GM10248 (cell line): ENCODE results near the gene OMP.

Source experiments
- CTCF ChIA-PET: fragments of 300-600 bp; sonication (Branson Sonifier 250); formaldehyde crosslinking; extraction: SDS; loops from one replicate; lab custom pipeline; 2021; ENCODE audit warnings: antibody characterized with exemption; lab: Yijun Ruan, JAX
- POLR2A ChIA-PET: fragments of 350-650 bp; sonication (Branson Sonifier 250); formaldehyde crosslinking; extraction: SDS; loops from one replicate; lab custom pipeline; 2020; ENCODE audit warnings: antibody characterized with exemption; lab: Yijun Ruan, JAX
- DNase-seq: peaks from one replicate; pipeline ENCODE4 v3.0.0; 2012; ENCODE audit errors: extremely low spot score
- TF ChIP-seq, protein P1 (sequence below): IDR thresholded peaks from 2 replicates; pipeline ENCODE4 v1.5.1; 2012; ENCODE audit warnings: mild to moderate bottlenecking, low read depth; ENCODE audit errors: extremely low read depth, missing control alignments, control extremely low read depth

OMP gene

DNA sequence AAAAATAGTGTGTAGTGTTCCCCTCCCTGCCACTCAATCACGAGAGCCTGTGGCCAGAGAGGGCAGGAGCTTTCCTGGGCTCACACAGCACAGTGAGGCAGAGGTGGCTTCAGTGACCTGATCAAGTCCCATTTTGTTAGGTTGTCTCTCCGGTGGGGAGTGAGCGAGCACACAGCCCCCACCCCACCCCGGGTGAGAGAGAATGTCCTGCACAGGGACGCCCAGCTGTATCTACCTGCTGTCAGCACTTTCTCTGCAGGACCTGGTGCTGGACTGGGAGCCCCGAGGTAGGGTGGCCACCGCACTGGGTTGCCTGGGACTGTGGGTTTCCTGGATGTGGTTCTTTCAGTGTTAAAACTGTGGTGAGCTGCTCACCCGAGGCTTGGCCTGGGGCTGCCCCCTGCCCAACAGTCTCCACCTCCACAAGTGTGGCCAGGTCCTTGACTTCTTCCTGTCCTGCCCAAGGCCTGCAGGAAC lies 29.8 kb upstream of the OMP start:
- CTCF ChIA-PET, result interaction anchor here (1.1 to 2.2 kb wide), 4 partner anchors 9 to 25 kb away, joined by 3 to 19 read pairs (median 4); no protein-coding TSS in a partner anchor
- DNase-seq, result no peak
- POLR2A ChIA-PET, result no interaction called here
- TF ChIP-seq, protein P1, sequence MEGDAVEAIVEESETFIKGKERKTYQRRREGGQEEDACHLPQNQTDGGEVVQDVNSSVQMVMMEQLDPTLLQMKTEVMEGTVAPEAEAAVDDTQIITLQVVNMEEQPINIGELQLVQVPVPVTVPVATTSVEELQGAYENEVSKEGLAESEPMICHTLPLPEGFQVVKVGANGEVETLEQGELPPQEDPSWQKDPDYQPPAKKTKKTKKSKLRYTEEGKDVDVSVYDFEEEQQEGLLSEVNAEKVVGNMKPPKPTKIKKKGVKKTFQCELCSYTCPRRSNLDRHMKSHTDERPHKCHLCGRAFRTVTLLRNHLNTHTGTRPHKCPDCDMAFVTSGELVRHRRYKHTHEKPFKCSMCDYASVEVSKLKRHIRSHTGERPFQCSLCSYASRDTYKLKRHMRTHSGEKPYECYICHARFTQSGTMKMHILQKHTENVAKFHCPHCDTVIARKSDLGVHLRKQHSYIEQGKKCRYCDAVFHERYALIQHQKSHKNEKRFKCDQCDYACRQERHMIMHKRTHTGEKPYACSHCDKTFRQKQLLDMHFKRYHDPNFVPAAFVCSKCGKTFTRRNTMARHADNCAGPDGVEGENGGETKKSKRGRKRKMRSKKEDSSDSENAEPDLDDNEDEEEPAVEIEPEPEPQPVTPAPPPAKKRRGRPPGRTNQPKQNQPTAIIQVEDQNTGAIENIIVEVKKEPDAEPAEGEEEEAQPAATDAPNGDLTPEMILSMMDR, result no peak

DNA sequence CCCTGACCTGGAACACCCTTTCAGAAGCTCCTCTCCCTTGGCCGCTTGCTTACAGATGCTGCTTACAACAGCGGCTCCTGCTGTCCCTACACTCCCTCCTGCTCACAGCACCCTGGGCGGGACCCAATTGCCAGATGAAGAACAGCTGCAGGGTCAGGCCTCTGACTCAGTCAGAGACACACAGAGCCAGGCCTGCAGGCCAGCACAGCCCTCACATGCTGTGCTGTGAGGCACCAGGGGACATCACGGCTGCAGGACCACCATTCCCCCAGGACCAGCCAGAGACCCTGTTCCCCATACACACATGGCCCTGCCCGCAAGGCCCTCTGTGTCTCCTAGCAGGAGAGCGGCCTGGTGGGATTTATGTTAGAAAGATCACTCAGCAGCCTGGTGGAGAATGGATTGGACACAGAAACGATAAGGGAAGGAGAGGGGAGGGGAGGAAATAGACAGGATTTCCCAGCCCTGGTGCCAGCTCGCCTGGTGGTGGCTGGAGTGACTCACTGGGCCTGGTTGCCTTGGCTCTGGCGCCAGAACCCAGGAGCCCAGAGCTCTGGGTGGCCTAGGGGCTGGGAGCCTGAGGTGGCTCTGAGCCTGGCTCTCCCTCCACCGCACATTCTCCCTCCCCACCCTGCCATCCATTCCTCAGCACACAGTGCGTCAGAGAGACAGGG lies 29.2 kb upstream of the OMP start:
- POLR2A ChIA-PET, result no interaction called here
- CTCF ChIA-PET, result interaction anchor here (1.0 to 2.2 kb wide), 5 partner anchors 9 to 26 kb away, joined by 3 to 19 read pairs (median 4); no protein-coding TSS in a partner anchor
- TF ChIP-seq, protein P1, result no peak
- DNase-seq, result no peak

DNA sequence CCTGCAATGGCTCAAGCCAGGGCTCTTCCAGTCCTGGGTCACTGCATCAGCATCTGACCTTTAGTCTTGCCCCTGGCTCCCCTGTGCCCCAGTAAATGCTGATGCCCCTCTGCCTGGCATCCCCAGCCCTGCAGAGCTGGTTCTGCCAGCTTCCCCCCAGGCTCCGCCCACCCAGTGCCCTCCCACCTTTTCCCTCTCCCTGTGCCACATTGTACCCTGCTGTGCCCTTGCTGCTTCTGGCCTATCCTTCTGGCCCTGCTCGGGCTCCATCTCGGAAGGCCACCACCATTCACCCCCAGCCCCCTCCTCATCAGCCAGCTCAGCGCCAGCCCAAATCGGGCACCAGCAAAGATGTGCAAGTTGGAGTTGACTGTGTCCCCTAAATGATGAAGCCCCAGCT lies 28.4 kb upstream of the OMP start:
- TF ChIP-seq, protein P1, result no peak
- ChIA-PET POLR2A (no interaction called here), CTCF (interaction anchor here (1.0 to 2.2 kb wide), 3 partner anchors 12 to 18 kb away, joined by 3 to 19 read pairs (median 11); no protein-coding TSS in a partner anchor)
- DNase-seq, result no peak

DNA sequence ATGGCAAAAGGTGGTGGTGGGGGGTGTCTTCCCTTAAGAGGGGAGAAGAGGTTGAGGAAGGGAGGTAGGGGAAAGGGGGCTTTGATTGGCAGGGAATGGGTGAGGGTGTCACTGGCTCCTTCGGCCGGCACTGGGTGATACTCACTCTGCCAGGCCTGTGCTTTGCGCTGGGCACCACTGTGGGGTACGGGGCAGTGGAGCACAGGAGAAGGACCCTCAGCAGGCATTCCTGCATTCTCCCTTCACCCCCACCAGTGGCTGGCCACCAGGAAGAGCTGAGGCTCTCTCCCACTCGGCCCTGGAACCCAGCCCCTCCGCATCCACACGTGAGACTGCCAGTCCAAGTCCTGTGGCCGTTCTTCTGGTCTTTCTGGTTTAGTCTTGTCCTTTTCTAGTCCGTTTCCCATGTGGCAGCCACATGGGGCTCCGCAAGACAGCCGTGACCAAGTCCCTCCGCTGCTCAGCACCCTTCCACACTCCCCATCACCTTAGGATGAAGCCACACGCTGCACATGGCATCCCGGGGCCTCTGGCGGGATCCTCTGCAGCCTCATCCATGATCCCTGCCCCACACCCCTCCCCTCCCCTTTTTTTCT lies 27.9 kb upstream of the OMP start:
- ChIA-PET CTCF (interaction anchor here (1.0 to 2.2 kb wide), 2 partner anchors 12 to 17 kb away, joined by 3 to 11 read pairs; no protein-coding TSS in a partner anchor), POLR2A (no interaction called here)
- TF ChIP-seq, protein P1, result no peak
- DNase-seq, result no peak

DNA sequence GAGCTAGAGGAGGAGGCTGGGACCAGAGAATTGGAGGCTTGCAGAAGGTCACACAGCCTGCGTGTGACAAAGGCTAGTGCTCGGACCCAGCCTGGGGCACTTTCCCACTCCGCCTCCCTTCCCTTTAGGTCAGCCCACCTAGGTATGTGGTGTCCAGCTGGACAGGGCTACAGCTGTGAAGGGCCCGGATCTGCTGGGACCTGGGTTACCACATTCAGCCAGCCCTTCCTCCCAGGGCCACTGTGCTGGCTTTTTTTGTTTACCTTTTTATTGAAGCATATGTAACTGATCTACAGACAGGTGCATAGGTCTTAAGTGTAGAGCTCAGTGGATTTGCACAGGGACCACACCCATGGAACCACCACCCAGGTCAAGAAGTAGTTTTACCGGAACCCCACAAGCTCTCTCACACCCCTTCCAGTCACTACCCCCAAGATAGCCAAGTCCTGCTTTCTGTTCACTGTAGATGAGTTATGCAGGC lies 27.2 kb upstream of the OMP start:
- TF ChIP-seq, protein P1, result no peak
- DNase-seq, result no peak
- POLR2A ChIA-PET, result no interaction called here
- CTCF ChIA-PET, result interaction anchor here (2.2 kb wide), 1 partner anchor 16 kb away, joined by 11 read pairs; no protein-coding TSS in a partner anchor

DNA sequence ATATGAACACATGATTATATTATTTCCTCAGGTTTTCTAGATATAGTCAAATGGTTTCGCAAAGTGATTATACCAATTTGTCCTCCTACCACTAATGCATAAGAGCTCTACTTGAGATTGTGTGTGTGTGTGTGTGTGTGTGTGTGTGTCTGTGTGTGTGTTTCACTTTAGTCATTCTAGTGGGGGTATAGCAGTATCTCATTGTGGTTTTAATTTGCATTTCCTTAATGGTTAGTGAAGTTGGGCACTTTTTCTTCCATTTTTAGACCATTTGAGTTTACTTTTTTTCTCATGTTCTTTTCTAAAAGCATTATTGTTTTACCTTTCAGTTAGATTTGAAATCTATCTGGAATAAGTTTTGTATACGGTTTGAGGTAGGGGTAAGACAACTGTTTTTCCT lies 23.0 kb upstream of the OMP start:
- POLR2A ChIA-PET, result no interaction called here
- CTCF ChIA-PET, result interaction anchor here (2.6 to 4.9 kb wide), 2 partner anchors 13 to 31 kb away, joined by 15 to 68 read pairs; no protein-coding TSS in a partner anchor

More for the DNA sequence above, 23.0 kb upstream of the OMP start:
- TF ChIP-seq, protein P1, result no peak
- DNase-seq, result no peak
